Measurements from ENCODE around the gene NFE2. TPM values are rescaled to one million over a fixed set of nuclear protein-coding genes. Genes with fewer than 3 reads are reported as not detected.
"Not testable (repeated sequence)": the region's sequence is repeated elsewhere in the genome, so short reads cannot be mapped to it uniquely, and the experiment has no call there.

The NFE2 gene
- total RNA-seq, 1 donor from 2014 or later = 0.65 TPM

DNA sequence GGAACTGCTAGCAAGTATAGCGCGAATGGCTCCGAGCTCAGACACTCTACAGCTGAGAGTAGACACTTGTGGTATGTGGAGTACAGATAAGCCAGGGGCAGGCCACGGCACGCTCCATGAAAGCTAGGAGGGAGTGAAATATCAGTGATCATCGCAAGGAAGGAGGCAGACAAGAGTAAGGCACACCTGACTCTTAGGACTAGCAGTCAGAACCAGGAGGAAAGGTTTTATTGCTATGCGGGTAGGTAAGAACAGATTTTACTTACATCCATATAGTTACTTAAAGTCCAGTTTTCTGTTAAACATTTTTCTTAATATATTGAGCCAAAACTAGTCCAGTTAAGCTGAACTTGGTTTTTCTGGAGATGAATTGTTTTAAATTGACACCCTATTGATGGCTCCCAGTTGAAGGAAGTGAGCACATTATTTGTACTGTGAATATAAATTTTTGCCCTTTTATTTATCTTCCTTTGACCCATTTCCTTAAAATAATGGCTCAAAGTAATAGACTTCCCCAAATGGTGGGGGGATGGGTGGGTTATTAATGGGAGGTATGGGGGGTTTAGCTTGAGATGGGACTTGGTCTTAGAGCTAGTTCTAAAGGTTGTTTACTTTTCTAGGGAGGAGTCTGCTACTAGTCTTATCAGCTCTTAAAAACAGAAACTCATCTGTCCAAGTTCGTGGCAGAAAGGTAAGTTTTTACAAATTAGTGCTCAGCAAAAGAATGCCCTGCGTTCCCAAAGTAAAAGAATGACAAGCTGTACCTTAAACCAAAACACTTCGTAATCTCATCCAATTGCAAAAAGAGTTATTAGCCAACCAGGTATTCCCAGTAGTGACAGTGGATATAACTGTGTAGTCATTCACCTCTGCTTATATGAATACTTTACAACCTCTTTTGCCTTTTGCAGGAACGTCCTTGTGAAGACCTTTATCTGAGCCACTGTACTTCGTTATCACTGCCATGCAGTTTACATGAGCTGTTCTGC lies 14.5 kb downstream of the NFE2 start:
- TF ChIP-seq, protein P1, sequence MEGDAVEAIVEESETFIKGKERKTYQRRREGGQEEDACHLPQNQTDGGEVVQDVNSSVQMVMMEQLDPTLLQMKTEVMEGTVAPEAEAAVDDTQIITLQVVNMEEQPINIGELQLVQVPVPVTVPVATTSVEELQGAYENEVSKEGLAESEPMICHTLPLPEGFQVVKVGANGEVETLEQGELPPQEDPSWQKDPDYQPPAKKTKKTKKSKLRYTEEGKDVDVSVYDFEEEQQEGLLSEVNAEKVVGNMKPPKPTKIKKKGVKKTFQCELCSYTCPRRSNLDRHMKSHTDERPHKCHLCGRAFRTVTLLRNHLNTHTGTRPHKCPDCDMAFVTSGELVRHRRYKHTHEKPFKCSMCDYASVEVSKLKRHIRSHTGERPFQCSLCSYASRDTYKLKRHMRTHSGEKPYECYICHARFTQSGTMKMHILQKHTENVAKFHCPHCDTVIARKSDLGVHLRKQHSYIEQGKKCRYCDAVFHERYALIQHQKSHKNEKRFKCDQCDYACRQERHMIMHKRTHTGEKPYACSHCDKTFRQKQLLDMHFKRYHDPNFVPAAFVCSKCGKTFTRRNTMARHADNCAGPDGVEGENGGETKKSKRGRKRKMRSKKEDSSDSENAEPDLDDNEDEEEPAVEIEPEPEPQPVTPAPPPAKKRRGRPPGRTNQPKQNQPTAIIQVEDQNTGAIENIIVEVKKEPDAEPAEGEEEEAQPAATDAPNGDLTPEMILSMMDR (conservative IDR thresholded peaks at IDR 0.05) = no peak
- no peak for DNase-seq (ENCODE audit: extremely low spot score, unreplicated experiment)
- Mint-ChIP-seq H3K36me3 (peaks cover 41% of the 10 kb centered on the region), H3K27me3 (no peaks in the 10 kb centered on the region), H3K4me3 (peak overlapping the region; percentile 37), H3K4me1 (ENCODE audit: unreplicated experiment) (peaks cover 48% of the 10 kb centered on the region), H3K27ac (peak overlapping the region; percentile 74), H3K9me3 (no peaks in the 10 kb centered on the region)

DNA sequence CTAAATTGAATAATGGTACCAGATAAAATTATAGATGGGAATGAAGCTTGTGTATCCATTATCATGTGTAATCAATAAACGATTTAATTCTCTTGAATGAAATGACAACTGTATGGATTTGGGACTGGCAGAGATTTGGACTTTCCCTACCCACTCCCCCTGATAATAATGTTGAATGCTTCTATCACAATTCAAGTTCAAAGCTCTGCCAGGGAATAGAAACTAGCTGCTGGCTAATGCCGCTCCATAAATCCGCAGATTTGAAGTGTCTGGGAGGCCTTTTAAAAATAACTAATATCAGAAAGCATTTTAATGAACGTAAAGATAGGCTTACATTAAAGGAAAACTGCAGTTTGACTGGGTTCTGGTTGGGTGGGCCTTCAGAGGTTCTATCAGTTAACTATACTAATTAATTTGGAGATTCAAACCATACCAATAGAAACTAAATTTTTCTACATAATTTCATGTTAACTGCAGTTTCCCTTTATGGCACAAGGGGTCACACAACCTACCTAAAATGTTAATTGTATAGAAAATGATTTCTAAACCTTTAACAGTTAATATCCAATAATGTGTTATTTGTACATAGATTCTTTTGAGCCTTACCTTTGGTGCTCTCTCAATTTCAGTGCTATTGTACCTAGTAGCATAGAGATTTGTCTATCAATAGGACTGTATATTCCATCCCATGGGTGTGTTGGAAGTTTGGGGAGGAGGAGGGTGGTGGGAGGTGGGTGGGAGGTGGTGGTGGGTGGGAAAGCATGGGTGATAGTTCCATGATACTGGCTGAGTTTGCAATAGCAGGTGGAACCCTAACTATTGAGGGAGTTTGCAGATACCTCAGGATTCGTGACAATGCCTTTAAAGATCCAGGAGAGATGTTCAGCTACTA lies 15.4 kb downstream of the NFE2 start:
- Mint-ChIP-seq H3K27ac (peak overlapping the region; percentile 74), H3K27me3 (no peaks in the 10 kb centered on the region), H3K4me1 (ENCODE audit: unreplicated experiment) (peaks cover 48% of the 10 kb centered on the region), H3K9me3 (no peaks in the 10 kb centered on the region), H3K4me3 (no peak overlapping the region), H3K36me3 (peaks cover 41% of the 10 kb centered on the region)
- TF ChIP-seq, protein P1 (conservative IDR thresholded peaks at IDR 0.05) = peak; percentile 69
- DNase-seq (ENCODE audit: extremely low spot score, unreplicated experiment) = no peak

GRCh38 chr12:54284070-54284780 lies 16.6 kb downstream of the NFE2 start:
- H3K27me3 Mint-ChIP-seq; H3K4me3 Mint-ChIP-seq; H3K9me3 Mint-ChIP-seq; DNase-seq (ENCODE audit: extremely low spot score, unreplicated experiment): not testable (repeated sequence)
- peaks cover 41% of the 10 kb centered on the region for H3K36me3 Mint-ChIP-seq
- peak overlapping the region; percentile 74 for H3K27ac Mint-ChIP-seq
- H3K4me1 Mint-ChIP-seq (ENCODE audit: unreplicated experiment) = peaks cover 48% of the 10 kb centered on the region

GRCh38 chr12:54282949-54283593 lies 17.7 kb downstream of the NFE2 start:
- Mint-ChIP-seq H3K27me3 (no peaks in the 10 kb centered on the region), H3K4me1 (ENCODE audit: unreplicated experiment) (peaks cover 54% of the 10 kb centered on the region), H3K27ac (no peak overlapping the region), H3K9me3 (no peaks in the 10 kb centered on the region), H3K4me3 (no peak overlapping the region), H3K36me3 (peaks cover 42% of the 10 kb centered on the region)
- no peak for DNase-seq (ENCODE audit: extremely low spot score, unreplicated experiment)
- TF ChIP-seq, protein P1 (conservative IDR thresholded peaks at IDR 0.05) = no peak

DNA sequence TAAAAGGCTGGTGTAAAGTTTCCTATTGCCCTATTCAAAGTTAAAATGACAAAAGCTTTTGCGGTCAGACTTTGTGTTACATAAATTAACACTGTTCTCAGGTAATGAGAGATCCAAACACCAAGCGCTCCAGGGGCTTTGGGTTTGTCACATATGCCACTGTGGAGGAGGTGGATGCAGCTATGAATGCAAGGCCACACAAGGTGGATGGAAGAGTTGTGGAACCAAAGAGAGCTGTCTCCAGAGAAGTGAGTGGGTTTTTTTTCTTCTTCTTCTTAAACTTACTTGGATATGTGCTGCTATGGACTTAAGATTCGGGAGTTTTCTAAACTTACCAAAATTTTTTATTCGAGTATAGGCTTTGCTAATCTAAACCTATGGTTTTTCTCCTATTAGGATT lies 19.1 kb downstream of the NFE2 start:
- H3K4me1 Mint-ChIP-seq (ENCODE audit: unreplicated experiment) = peaks cover 53% of the 10 kb centered on the region
- H3K27me3 Mint-ChIP-seq; H3K9me3 Mint-ChIP-seq; H3K4me3 Mint-ChIP-seq; H3K27ac Mint-ChIP-seq; DNase-seq (ENCODE audit: extremely low spot score, unreplicated experiment): not testable (repeated sequence)
- H3K36me3 Mint-ChIP-seq = peaks cover 34% of the 10 kb centered on the region

DNA sequence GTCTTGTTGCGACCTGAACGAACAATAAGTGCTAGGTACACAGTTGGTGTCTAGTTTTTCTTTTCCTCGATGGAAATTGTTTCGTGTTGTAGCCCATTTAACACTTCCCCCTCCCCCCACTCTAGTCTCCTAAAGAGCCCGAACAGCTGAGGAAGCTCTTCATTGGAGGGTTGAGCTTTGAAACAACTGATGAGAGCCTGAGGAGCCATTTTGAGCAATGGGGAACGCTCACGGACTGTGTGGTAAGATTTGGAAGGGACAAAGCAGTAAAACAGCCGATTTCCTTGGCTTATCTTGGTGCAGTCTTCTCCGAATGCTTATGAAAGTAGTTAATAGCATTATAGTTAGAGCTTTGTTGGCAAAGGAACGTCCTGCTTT lies 19.6 kb downstream of the NFE2 start:
- H3K27ac Mint-ChIP-seq; DNase-seq (ENCODE audit: extremely low spot score, unreplicated experiment); H3K9me3 Mint-ChIP-seq; H3K27me3 Mint-ChIP-seq; H3K4me3 Mint-ChIP-seq: not testable (repeated sequence)
- Mint-ChIP-seq H3K4me1 (ENCODE audit: unreplicated experiment) (peaks cover 52% of the 10 kb centered on the region), H3K36me3 (peaks cover 29% of the 10 kb centered on the region)
